GM18508 (cell line): ENCODE measurements around the gene COL4A6.

ENCODE experiments used
- ATAC-seq: cut with Tn5 transposase; IDR thresholded peaks from one replicate; pipeline ENCODE4 v1.9.1; 2021; ENCODE audit warnings: moderate number of reproducible peaks; ENCODE audit not compliant: insufficient read depth, unreplicated experiment

The COL4A6 gene

GRCh38 chrX:108165383-108166111 is 272.7 kb downstream of the COL4A6 start:
- ATAC-seq, result no peak

- ATAC-seq, result no peak
Measured at GRCh38 chrX:108163333-108164082, 274.7 kb downstream of the COL4A6 start.

GRCh38 chrX:108162265-108162664 is 276.0 kb downstream of the COL4A6 start:
- no peak for ATAC-seq

GRCh38 chrX:108160309-108160708 is 277.9 kb downstream of the COL4A6 start:
- no peak for ATAC-seq

GRCh38 chrX:108159028-108159670 is 279.1 kb downstream of the COL4A6 start:
- ATAC-seq, result no peak

- ATAC-seq, result no peak
Measured at GRCh38 chrX:108157628-108158027, 280.6 kb downstream of the COL4A6 start.

- no peak for ATAC-seq
Measured at GRCh38 chrX:108156934-108157466, 281.2 kb downstream of the COL4A6 start.

- ATAC-seq, result no peak
Measured at GRCh38 chrX:108156082-108156481, 282.1 kb downstream of the COL4A6 start.

- ATAC-seq, result peak; percentile 90
Measured at GRCh38 chrX:108148524-108148923, 289.7 kb downstream of the COL4A6 start.

- no peak for ATAC-seq
Measured at GRCh38 chrX:108138814-108139702, 299.2 kb downstream of the COL4A6 start.

GRCh38 chrX:108134724-108135123 is 303.5 kb downstream of the COL4A6 start:
- ATAC-seq, result no peak

- no peak for ATAC-seq
Measured at GRCh38 chrX:108132876-108133275, 305.3 kb downstream of the COL4A6 start.

- no peak for ATAC-seq
Measured at GRCh38 chrX:108132034-108132433, 306.2 kb downstream of the COL4A6 start.

GRCh38 chrX:108131471-108131870 is 306.8 kb downstream of the COL4A6 start:
- no peak for ATAC-seq

GRCh38 chrX:108130889-108131288 is 307.3 kb downstream of the COL4A6 start:
- no peak for ATAC-seq

GRCh38 chrX:108127152-108127551 is 311.1 kb downstream of the COL4A6 start:
- no peak for ATAC-seq

- ATAC-seq, result no peak
Measured at GRCh38 chrX:108126661-108127060, 311.6 kb downstream of the COL4A6 start.

GRCh38 chrX:108123591-108124366 is 314.4 kb downstream of the COL4A6 start:
- ATAC-seq, result no peak

GRCh38 chrX:108122748-108123147 is 315.5 kb downstream of the COL4A6 start:
- ATAC-seq, result no peak
